NCI-H1092 (cell line): ENCODE data around the gene CA9.

Experiments
- DNase-seq: peaks from one replicate; lab custom pipeline; 2025; lab: John Stamatoyannopoulos, UW

CA9 gene

DNA sequence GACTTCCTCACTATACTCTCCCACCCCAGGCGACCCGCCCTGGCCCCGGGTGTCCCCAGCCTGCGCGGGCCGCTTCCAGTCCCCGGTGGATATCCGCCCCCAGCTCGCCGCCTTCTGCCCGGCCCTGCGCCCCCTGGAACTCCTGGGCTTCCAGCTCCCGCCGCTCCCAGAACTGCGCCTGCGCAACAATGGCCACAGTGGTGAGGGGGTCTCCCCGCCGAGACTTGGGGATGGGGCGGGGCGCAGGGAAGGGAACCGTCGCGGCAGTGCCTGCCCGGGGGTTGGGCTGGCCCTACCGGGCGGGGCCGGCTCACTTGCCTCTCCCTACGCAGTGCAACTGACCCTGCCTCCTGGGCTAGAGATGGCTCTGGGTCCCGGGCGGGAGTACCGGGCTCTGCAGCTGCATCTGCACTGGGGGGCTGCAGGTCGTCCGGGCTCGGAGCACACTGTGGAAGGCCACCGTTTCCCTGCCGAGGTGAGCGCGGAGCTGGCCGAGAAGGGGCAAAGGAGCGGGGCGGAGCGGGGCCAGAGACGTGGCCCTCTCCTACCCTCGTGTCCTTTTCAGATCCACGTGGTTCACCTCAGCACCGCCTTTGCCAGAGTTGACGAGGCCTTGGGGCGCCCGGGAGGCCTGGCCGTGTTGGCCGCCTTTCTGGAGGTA is 2.1 kb downstream of the CA9 start:
- no peak for DNase-seq

- DNase-seq, result no peak
Measured at GRCh38 chr9:35679091-35679490, 5.4 kb downstream of the CA9 start.

DNA sequence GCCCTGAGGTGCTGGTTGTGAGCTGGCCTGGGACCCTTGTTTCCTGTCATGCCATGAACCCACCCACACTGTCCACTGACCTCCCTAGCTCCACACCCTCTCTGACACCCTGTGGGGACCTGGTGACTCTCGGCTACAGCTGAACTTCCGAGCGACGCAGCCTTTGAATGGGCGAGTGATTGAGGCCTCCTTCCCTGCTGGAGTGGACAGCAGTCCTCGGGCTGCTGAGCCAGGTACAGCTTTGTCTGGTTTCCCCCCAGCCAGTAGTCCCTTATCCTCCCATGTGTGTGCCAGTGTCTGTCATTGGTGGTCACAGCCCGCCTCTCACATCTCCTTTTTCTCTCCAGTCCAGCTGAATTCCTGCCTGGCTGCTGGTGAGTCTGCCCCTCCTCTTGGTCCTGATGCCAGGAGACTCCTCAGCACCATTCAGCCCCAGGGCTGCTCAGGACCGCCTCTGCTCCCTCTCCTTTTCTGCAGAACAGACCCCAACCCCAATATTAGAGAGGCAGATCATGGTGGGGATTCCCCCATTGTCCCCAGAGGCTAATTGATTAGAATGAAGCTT is 6.1 kb downstream of the CA9 start:
- DNase-seq, result no peak

DNA sequence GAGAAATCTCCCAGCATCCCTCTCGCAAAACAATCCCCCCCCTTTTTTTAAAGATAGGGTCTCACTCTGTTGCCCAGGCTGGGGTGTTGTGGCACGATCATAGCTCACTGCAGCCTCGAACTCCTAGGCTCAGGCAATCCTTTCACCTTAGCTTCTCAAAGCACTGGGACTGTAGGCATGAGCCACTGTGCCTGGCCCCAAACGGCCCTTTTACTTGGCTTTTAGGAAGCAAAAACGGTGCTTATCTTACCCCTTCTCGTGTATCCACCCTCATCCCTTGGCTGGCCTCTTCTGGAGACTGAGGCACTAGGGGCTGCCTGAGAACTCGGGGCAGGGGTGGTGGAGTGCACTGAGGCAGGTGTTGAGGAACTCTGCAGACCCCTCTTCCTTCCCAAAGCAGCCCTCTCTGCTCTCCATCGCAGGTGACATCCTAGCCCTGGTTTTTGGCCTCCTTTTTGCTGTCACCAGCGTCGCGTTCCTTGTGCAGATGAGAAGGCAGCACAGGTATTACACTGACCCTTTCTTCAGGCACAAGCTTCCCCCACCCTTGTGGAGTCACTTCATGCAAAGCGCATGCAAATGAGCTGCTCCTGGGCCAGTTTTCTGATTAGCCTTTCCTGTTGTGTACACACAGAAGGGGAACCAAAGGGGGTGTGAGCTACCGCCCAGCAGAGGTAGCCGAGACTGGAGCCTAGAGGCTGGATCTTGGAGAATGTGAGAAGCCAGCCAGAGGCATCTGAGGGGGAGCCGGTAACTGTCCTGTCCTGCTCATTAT is 6.8 kb downstream of the CA9 start:
- DNase-seq, result no peak

- DNase-seq, result no peak
Measured at GRCh38 chr9:35681341-35682002, 7.7 kb downstream of the CA9 start.

GRCh38 chr9:35682051-35682450 is 8.3 kb downstream of the CA9 start:
- no peak for DNase-seq

- DNase-seq, result no peak
Measured at GRCh38 chr9:35682520-35683315, 9.0 kb downstream of the CA9 start.

- DNase-seq, result peak; percentile 62
Measured at GRCh38 chr9:35683323-35683722, 9.6 kb downstream of the CA9 start.

DNA sequence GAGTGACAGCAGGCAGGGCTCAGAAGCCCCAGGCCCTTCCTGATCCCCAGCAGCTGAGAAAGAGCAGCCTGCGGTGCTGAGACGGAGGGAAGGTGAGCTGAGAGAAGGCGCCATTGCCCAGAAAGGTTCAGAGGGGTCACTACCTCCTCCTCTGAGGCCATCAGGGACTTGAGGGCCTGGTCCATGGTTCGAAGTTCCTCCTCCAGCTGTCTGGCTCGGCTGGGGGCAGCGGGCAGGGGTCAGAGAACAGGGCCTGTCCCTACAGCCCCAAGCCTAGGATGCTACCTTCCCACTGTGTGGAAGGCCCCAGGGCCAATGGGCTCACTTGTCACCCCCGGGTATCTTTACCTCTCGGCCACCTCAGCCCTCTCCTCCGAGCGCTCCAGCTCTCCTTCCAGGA is 11.2 kb downstream of the CA9 start:
- no peak for DNase-seq

- DNase-seq, result no peak
Measured at GRCh38 chr9:35685506-35685905, 11.8 kb downstream of the CA9 start.

- no peak for DNase-seq
Measured at GRCh38 chr9:35686222-35687203, 12.8 kb downstream of the CA9 start.

DNA sequence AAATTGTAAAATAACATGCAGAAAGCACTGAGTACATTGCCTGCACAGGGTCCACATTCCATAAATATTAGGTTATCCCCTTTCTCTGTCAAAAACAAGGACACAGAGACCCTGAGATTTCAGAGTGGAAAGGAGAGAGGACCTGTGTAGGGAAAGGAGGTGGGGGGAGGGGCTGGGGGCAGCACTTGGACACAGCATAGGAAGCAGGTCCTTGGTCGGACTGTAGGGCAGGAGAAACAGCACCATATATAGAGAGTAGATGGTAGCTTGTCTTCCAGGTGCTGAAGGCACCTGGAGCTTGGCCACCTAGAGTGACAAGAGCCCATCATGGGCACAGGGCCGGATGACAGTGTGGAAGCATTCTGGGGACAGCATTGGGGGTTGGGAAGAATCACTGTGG is 13.6 kb downstream of the CA9 start:
- DNase-seq, result no peak

GRCh38 chr9:35687972-35688557 is 14.3 kb downstream of the CA9 start:
- no peak for DNase-seq

DNA sequence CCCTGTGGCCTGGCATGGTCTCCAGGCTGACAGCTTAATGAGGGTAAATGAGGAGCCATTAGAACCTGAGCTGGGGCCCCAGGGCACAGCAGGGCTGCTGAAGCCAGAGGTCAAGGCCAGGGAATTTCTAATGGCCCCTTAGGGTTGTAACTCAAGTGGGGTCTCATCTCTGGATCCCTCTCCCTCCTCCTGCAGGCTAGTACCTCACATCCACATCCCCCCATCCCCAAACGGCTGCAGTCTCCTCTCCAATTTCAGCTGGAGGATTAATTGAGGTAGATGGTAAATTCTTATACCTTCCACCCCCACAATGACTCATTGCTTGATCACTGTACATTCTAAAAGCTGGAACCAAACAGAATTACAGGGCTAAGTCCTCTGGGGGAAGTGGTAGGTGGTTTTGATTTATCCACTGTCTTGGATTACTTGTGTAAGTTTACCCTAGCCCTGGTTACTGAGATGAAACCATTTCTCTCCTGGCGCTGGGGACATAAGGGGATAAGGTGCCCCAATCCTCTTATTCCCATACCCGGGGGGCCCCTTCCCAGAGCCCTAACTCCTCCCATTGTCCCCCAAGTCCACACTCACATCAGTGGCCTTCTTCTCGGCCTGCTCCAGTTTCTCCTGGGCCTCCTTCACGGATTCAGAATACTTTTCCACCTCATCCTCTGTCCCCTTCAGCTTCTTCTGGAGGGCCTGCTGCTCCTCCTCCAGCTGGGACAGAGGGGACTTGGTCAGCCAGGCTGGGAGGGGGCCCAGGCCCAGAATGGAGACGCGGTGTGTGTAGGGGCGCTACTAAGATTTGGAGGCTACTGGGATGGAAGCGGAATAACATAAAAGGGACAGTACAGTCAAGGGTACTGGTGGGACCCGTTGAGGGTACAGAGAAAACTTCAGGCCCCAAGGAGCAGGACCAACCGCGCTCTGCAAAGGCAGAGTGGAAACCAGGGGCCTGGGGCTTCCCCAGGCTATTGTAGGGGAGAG is 15.1 kb downstream of the CA9 start:
- DNase-seq, result no peak

DNA sequence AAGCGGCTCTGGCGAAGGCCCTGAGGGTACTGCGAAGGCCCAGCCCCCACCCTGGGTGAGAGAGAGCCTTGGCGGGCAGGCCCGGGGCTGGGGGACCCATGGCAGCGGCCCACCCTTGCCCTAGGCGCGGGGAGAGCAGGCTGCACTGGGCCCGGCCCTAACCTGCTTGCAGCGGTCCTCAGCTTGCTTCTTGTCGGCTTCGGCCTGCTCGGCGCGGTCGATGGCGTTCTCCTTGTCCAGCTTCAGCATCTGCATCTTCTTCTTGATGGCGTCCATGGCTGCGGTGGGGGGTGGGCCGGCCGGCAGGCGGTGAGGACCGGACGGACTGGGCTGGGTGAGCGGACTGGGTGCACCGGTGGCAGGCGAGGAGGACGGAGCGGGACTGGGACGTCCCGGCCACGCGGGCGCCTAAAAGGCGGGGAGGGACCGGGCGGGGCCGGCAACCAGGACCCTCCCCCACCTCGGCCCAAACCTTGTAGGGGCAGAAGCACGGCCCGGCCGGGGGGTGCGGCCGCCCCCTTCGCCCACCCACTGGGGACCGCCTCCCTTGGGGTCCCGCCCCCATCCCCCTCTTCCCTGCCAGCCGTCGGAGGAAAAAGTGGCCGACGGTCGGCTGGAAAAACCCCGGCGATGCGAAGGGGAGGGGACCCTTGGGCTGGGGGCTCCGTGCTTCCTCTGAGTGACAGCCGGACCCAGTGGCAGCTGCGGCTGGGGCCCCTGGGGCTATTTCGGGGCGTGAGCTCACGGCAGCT is 16.0 kb downstream of the CA9 start, which contains the start of gene TPM2:
Gene TPM2 (minus strand): TSS at position 384 of the 752 bp plus-strand sequence. CDS start 108 bp downstream, at position 276.
- no peak for DNase-seq

DNA sequence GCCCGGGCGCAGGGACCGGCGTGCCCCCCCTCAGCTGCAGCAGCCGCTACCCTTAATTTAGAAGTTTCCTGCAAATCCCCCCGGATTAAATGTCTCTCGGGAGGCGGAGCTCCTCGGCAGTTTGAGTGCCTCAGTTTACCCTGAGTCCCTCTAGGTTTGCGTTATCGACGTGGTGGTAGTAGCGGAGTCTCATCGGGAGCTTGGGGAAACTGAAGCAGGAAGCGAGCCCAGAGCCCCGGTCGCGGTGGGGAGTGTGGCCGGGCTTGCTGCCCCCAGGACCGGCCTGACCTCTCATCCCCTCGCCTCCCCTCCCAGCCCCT is 16.5 kb downstream of the CA9 start:
- no peak for DNase-seq

GRCh38 chr9:35690614-35691333 is 17.0 kb downstream of the CA9 start:
- peak; percentile 23 for DNase-seq

DNA sequence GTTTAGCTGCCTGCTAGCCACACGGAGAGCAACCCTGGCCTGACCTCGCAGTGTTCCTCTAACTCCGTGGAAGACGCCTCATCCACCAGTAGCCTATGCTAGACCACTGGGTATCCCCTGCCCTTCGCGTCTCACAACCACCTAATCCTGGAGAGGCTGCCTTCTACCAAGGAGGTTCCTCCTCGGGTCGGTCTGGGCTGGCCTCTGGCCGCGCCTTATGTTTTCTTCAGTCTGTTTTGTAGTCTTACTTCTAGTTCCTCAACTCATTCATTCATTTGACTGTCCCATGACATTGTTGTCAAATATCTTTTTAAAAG is 17.6 kb downstream of the CA9 start:
- DNase-seq, result no peak
